ENCODE results near the gene UMODL1.

UMODL1 gene

GRCh38 chr21:42120903-42121535 is 49.9 kb downstream of the UMODL1 start:
- H3K27ac ChIP-seq (ENCODE audit: insufficient read depth, low read depth, low read length, poor library complexity, severe bottlenecking), result no peak overlapping the region
- no peaks in the 10 kb centered on the region for H3K9me3 ChIP-seq (ENCODE audit: control insufficient read depth, low read length)
- no peaks in the 10 kb centered on the region for H3K27me3 ChIP-seq (ENCODE audit: control insufficient read depth, insufficient read depth, low read length, poor library complexity, severe bottlenecking)
- H3K4me1 ChIP-seq (ENCODE audit: control insufficient read depth, insufficient read depth, low read length), result no peaks in the 10 kb centered on the region
- no peak overlapping the region for H3K4me3 ChIP-seq (ENCODE audit: insufficient read depth, low read depth, low read length)
- H3K36me3 ChIP-seq (ENCODE audit: control insufficient read depth, insufficient read depth, low read length), result no peaks in the 10 kb centered on the region
- WGBS, 2 experiments, result 79 to 84% methylated on average over 13 of the region's 13 CpGs

GRCh38 chr21:42121794-42122193 is 50.7 kb downstream of the UMODL1 start:
- H3K27ac ChIP-seq (ENCODE audit: insufficient read depth, low read depth, low read length, poor library complexity, severe bottlenecking), result no peak overlapping the region
- H3K9me3 ChIP-seq (ENCODE audit: control insufficient read depth, low read length), result no peaks in the 10 kb centered on the region
- no peak overlapping the region for H3K4me3 ChIP-seq (ENCODE audit: insufficient read depth, low read depth, low read length)
- no peaks in the 10 kb centered on the region for H3K27me3 ChIP-seq (ENCODE audit: control insufficient read depth, insufficient read depth, low read length, poor library complexity, severe bottlenecking)
- no peaks in the 10 kb centered on the region for H3K36me3 ChIP-seq (ENCODE audit: control insufficient read depth, insufficient read depth, low read length)
- WGBS, 2 experiments, result 96% methylated on average over 4 of the region's 4 CpGs
- no peaks in the 10 kb centered on the region for H3K4me1 ChIP-seq (ENCODE audit: control insufficient read depth, insufficient read depth, low read length)

DNA sequence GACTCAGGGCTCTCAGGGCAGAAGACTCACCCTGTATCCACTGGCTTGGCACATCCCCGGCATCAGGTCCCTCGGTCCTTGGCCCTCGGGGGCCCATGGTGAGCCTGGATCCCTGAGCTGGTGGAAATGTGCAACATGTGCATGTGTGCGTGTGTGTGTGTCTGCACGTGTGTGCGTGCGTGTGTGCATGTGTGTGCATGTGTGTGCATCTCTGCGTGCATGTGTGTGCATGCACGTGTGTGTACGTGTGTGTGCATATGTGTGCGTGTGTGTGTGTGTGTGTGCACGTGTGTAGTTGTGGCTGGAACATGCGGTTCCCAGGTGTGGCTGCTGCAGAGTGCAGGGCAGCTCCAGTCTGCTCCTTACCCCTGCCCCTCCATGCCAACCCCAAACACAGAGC is 51.3 kb downstream of the UMODL1 start:
- no peaks in the 10 kb centered on the region for H3K27me3 ChIP-seq (ENCODE audit: control insufficient read depth, insufficient read depth, low read length, poor library complexity, severe bottlenecking)

GRCh38 chr21:42122808-42123207 is 51.7 kb downstream of the UMODL1 start:
- Histone ChIP-seq H3K4me3 (ENCODE audit: insufficient read depth, low read depth, low read length) (no peak overlapping the region), H3K27ac (ENCODE audit: insufficient read depth, low read depth, low read length, poor library complexity, severe bottlenecking) (no peak overlapping the region), H3K27me3 (ENCODE audit: control insufficient read depth, insufficient read depth, low read length, poor library complexity, severe bottlenecking) (no peaks in the 10 kb centered on the region), H3K9me3 (ENCODE audit: control insufficient read depth, low read length) (no peaks in the 10 kb centered on the region), H3K4me1 (ENCODE audit: control insufficient read depth, insufficient read depth, low read length) (no peaks in the 10 kb centered on the region), H3K36me3 (ENCODE audit: control insufficient read depth, insufficient read depth, low read length) (no peaks in the 10 kb centered on the region)
- WGBS, 2 experiments, result 86% methylated on average over 13 of the region's 13 CpGs

More for the DNA sequence above, 51.3 kb downstream of the UMODL1 start:
- 92 to 93% methylated on average over 13 of the region's 13 CpGs for WGBS, 2 experiments
- Histone ChIP-seq H3K4me1 (ENCODE audit: control insufficient read depth, insufficient read depth, low read length) (no peaks in the 10 kb centered on the region), H3K9me3 (ENCODE audit: control insufficient read depth, low read length) (no peaks in the 10 kb centered on the region), H3K4me3 (ENCODE audit: insufficient read depth, low read depth, low read length) (no peak overlapping the region), H3K27ac (ENCODE audit: insufficient read depth, low read depth, low read length, poor library complexity, severe bottlenecking) (no peak overlapping the region), H3K36me3 (ENCODE audit: control insufficient read depth, insufficient read depth, low read length) (no peaks in the 10 kb centered on the region)

DNA sequence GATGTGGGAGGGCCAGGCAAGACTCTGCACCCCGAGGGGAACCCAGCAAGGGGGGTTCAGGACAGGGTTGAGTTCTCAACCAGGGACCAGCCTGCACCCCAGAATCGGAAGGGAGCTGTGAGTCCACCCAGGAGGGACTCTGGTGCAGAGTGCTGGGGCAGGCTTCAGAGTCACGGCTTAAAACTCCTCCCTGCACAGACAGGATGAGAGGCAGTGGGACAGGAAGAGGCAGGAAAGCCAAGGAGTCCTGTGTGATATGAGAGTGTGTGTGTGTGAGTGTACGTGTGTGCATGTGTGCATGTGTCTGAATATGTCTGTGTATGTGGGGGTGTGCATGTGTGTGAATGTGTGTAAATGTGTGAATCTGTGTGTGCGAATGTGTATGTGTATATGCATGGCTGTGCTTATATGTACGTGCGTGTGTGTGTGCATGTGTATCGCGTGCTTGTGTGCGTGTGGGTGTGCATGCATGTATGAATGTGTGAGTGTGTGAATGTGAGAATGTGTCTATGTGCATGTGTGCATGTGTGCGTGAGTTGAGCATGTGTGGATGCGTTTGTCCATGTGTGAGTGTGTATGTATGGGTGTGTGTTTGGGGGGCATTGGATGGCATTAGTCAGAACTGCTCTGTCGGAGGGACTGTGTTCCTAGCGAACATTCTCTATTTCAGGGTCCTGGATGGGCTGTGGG is 52.2 kb downstream of the UMODL1 start:
- Histone ChIP-seq H3K27me3 (ENCODE audit: control insufficient read depth, insufficient read depth, low read length, poor library complexity, severe bottlenecking) (no peaks in the 10 kb centered on the region), H3K4me1 (ENCODE audit: control insufficient read depth, insufficient read depth, low read length) (no peaks in the 10 kb centered on the region), H3K4me3 (ENCODE audit: insufficient read depth, low read depth, low read length) (no peak overlapping the region), H3K36me3 (ENCODE audit: control insufficient read depth, insufficient read depth, low read length) (no peaks in the 10 kb centered on the region), H3K27ac (ENCODE audit: insufficient read depth, low read depth, low read length, poor library complexity, severe bottlenecking) (no peak overlapping the region), H3K9me3 (ENCODE audit: control insufficient read depth, low read length) (no peaks in the 10 kb centered on the region)
- 94 to 95% methylated on average over 14 of the region's 14 CpGs for WGBS, 2 experiments

DNA sequence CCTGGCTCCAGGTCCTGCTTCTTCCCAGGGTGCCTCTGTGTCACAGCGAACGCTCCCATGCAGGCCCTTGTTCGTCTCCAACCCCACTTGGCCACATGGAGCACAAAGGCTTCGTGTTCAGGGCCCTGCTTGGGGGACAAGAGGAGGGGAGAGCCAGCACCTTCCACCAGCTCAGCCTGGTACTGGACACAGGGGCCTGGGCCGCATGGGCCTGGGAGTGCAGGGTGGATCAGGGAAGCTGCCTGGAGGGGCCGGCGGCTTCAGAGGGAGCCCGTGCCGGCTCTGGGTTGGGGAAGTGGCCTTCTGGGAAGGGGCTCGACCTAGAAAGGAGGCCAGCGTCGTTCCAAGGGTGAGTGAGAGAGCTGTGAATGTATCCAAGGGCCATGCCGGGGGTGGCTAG is 53.0 kb downstream of the UMODL1 start:
- Histone ChIP-seq H3K36me3 (ENCODE audit: control insufficient read depth, insufficient read depth, low read length) (no peaks in the 10 kb centered on the region), H3K4me3 (ENCODE audit: insufficient read depth, low read depth, low read length) (no peak overlapping the region), H3K4me1 (ENCODE audit: control insufficient read depth, insufficient read depth, low read length) (no peaks in the 10 kb centered on the region), H3K9me3 (ENCODE audit: control insufficient read depth, low read length) (no peaks in the 10 kb centered on the region), H3K27ac (ENCODE audit: insufficient read depth, low read depth, low read length, poor library complexity, severe bottlenecking) (no peak overlapping the region), H3K27me3 (ENCODE audit: control insufficient read depth, insufficient read depth, low read length, poor library complexity, severe bottlenecking) (no peaks in the 10 kb centered on the region)
- WGBS, 2 experiments, result 93% methylated on average over 13 of the region's 13 CpGs

DNA sequence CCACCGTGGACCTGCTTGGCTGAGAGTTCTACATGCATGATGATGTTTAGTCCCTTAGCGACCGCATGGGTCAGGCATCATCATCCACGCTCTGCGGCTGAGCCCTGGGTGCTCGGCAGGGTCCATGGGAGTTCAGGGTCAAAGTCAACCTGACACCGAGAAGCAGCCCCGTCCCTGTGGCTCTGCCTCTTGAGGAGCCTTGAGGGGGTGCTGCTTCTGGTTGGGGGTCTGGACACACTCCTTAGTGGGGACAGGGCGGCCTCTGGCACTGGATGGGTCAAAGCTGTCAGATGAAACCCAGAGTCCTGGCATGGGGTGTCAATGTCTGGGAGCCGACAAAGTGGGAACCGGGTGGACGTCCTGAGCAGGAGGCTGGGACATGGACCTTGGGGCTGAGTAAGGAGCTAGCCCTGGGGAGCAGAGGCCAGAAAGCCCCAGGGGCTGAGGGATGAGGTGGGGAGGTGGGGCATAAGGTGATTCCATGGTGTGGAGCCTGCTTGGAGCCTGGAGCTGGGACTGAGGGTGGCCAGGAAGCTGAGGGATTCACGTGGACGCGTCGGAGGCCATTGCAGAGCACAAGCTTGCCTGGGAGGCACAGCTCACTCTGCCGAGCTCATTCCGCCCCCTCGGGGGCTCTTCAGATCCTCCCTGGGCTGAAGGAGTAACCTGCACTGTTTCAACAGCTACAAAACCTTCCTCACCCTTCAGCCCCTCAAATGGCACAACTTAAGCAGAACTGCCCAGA is 53.9 kb downstream of the UMODL1 start:
- H3K27ac ChIP-seq (ENCODE audit: insufficient read depth, low read depth, low read length, poor library complexity, severe bottlenecking), result no peak overlapping the region
- no peaks in the 10 kb centered on the region for H3K36me3 ChIP-seq (ENCODE audit: control insufficient read depth, insufficient read depth, low read length)
- no peaks in the 10 kb centered on the region for H3K27me3 ChIP-seq (ENCODE audit: control insufficient read depth, insufficient read depth, low read length, poor library complexity, severe bottlenecking)
- WGBS, 2 experiments, result 84 to 87% methylated on average over 19 of the region's 19 CpGs
- H3K4me3 ChIP-seq (ENCODE audit: insufficient read depth, low read depth, low read length), result no peak overlapping the region
- H3K9me3 ChIP-seq (ENCODE audit: control insufficient read depth, low read length), result no peaks in the 10 kb centered on the region
- no peaks in the 10 kb centered on the region for H3K4me1 ChIP-seq (ENCODE audit: control insufficient read depth, insufficient read depth, low read length)

DNA sequence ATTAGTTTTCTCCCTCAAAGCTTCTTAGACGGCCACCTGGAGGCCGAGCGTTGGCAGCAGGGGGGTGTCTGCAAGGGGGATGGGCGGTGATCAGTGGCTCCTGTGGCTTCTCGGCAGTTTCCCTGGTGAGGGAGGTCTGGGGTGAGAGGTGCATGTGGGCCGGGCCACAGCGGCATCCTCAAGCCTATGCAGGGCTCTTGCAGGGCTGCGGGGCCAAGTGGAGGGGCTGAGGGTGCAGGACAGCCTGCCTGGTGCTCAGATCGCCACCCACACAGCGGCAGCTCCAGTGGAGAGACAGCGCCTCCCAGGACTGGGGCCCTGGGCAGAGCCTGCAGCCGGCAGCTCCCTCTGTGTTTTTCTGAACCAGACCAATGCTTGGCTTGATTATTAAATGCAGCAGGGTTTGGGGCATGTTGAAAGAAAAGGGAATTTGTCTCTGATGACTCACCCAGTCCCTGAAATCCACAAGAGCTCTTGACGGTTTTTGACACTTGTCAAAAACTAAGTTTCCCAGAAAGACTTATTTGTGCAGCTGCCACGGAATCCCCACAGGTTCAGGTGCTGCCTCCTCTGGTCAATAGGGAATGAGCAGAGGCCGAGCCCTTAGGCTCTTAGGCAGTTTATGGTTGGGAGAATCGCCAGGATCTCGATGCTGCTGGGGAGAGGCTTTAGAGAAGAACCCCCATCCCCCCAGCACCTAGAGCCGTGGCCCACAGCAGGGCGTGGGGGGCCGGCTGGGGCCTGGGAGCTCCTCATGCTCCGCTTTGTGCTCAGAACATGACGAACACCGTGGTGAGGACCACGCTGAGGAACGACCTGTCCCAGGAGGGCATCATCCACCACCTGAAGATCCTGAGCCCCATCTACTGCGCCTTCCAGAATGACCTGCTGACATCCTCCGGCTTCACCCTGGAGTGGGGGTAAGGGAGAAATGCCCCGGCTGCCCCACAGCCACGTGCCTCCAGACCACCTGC is 54.7 kb downstream of the UMODL1 start:
- no peaks in the 10 kb centered on the region for H3K4me1 ChIP-seq (ENCODE audit: control insufficient read depth, insufficient read depth, low read length)
- no peak overlapping the region for H3K4me3 ChIP-seq (ENCODE audit: insufficient read depth, low read depth, low read length)
- H3K36me3 ChIP-seq (ENCODE audit: control insufficient read depth, insufficient read depth, low read length), result no peaks in the 10 kb centered on the region
- 82 to 84% methylated on average over 29 of the region's 29 CpGs for WGBS, 2 experiments
- no peak overlapping the region for H3K27ac ChIP-seq (ENCODE audit: insufficient read depth, low read depth, low read length, poor library complexity, severe bottlenecking)
- H3K27me3 ChIP-seq (ENCODE audit: control insufficient read depth, insufficient read depth, low read length, poor library complexity, severe bottlenecking), result no peaks in the 10 kb centered on the region
- H3K9me3 ChIP-seq (ENCODE audit: control insufficient read depth, low read length), result no peaks in the 10 kb centered on the region

GRCh38 chr21:42127164-42128150 is 56.3 kb downstream of the UMODL1 start:
- WGBS, 2 experiments, result 93% methylated on average over 34 of the region's 36 CpGs
- Histone ChIP-seq H3K4me3 (ENCODE audit: insufficient read depth, low read depth, low read length) (no peak overlapping the region), H3K9me3 (ENCODE audit: control insufficient read depth, low read length) (no peaks in the 10 kb centered on the region), H3K27ac (ENCODE audit: insufficient read depth, low read depth, low read length, poor library complexity, severe bottlenecking) (no peak overlapping the region), H3K4me1 (ENCODE audit: control insufficient read depth, insufficient read depth, low read length) (no peaks in the 10 kb centered on the region), H3K36me3 (ENCODE audit: control insufficient read depth, insufficient read depth, low read length) (no peaks in the 10 kb centered on the region), H3K27me3 (ENCODE audit: control insufficient read depth, insufficient read depth, low read length, poor library complexity, severe bottlenecking) (no peaks in the 10 kb centered on the region)
